ENCODE data around the gene ASB2.

Gene ASB2

GRCh38 chr14:93945070-93945399, 31.3 kb downstream of the ASB2 start:
- DNase-seq, result no peak

- DNase-seq, result no peak
These were observed 31.9 kb downstream of the ASB2 start for GRCh38 chr14:93944348-93945069.

DNA sequence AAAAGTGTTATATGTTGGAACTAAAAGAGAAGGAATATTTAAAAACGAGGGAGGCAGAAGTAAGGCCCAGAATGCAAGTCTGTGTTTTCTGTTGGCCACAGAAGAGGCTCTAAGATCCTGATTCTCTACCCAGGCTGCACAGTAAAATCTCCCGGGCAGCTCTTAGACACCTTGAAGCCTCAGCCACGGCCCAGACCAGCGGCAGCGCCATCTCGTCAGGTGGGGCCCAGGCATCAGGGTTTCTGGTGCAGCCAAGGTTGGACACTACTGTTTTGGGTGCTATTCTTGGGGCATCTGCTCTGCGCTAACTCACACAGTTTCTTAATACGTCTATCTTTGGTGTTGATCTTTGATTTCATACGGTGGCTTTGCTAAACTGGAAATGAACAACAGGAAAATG, 32.4 kb downstream of the ASB2 start:
- no peak for DNase-seq

DNA sequence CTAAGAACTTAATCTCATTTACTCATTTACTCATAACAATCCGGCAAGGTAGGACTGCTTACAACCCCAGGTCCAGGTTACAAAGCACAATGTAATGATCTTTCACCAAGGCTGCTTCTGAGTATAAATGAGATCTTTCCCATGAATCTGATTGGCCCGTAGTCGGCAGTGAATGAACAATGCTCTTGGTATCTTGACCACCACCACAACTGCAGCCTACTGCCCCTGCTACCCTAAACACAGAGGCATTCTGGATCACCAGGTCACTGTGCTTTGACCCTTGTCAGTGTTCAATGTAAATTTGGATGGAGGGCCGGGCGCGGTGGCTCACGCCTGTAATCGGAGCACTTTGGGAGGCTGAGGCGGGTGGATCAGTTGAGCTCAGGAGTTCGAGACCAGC, 33.3 kb downstream of the ASB2 start:
- no peak for DNase-seq

DNA sequence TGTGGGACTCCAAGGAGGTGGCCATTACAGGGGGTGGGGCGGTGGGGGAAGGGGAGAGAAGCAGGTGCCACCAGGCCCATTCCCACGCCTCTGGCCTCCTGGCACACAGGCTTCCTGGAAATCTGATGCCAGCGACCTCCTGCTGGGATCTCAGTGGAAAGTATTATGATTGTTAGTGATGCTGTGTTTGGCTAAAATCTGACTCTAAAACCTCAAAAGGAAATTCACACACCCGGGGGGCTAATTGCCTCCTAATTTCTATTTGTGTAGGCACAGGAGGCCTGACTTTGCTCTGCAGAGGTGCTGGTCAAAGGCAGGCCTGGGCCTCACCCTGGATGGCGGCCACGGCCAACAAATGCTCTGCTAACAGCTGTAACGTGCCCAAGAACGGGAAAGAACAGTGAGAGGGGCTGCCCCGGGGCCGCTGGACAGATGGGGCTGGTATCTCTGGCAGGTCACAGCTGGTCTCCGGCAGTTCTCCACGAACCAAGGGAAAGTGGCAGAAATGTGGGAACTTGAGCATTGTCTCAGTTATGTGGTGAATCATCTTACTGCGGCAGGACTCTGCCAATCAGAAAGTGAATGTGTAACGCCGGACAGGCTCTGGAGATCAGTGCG, 35.0 kb downstream of the ASB2 start:
- no peak for DNase-seq

- DNase-seq, result no peak
These were observed 35.9 kb downstream of the ASB2 start for GRCh38 chr14:93940437-93940836.

GRCh38 chr14:93939304-93940229, 36.8 kb downstream of the ASB2 start:
- DNase-seq, result peak; percentile 85

DNA sequence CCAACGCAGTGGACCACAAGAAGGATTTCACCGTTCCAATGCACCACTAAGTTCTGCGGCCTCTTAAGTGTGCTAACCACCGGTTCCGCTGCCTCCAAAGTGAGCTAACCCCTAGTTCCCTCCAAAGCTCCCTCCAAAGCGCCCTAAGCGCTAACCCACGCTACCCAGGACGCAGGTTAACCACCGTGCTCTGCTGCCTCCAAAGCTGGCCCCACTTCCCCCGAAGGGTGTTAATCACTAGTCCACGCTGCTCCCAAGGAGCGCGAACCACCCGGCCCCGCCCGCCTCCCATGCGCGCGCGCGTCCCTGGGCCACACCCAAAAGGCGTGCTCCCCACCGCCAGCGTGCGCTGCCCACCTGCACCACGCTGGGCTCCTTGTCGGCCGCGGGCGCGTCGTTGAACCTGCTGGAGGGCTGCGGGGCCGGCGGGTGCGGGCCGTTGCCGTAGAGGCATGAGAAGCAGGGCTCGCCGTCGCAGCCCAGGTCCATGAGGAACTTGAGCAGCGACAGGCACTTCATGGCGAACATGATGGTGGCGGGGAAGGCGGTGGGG, 37.5 kb downstream of the ASB2 start:
- DNase-seq, result no peak

DNA sequence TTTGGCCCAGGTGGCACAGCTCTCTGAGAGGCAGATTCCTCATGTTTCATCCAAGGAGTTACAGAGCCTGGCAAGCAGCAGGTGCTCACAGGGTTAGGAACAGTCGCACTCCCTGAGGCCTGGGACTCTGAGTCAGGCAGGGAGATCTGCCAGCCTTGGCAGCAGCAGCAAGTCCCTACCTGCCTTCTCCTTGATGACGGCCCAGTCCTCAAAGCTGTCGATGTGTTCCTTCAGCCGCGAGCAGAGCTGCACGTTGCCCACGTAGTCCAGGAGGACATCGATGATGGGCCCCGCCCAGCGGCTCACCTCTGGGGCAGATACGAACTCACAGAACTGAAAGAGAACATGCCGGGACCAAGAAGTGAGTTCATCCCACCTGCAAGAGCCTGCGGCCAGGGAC, 38.9 kb downstream of the ASB2 start:
- DNase-seq, result no peak

- no peak for DNase-seq
These were observed 39.4 kb downstream of the ASB2 start for GRCh38 chr14:93936926-93937325.

- no peak for DNase-seq
These were observed 40.1 kb downstream of the ASB2 start for GRCh38 chr14:93936245-93936644.

GRCh38 chr14:93935213-93935612, 41.2 kb downstream of the ASB2 start:
- DNase-seq, result no peak

DNA sequence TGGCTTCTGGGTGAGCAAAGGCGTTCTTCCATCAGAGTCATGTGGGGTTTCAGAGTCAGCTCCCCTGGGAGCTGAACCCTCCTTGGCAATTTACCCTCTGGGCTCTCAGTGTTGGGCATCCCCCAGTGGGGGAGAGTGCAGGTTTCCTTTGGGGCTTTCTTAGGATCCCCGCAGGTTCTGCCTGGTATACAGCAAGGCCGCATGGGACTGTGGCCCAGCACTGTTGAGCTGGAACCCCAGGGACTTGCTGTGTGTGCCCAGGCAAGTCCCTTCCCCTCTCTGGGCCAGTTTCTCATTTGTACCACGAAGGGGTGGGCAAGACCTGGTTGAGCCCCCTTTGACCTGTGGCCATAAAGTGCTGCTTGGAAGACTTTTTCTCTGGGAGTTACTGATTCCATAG, 43.7 kb downstream of the ASB2 start:
- no peak for DNase-seq

DNA sequence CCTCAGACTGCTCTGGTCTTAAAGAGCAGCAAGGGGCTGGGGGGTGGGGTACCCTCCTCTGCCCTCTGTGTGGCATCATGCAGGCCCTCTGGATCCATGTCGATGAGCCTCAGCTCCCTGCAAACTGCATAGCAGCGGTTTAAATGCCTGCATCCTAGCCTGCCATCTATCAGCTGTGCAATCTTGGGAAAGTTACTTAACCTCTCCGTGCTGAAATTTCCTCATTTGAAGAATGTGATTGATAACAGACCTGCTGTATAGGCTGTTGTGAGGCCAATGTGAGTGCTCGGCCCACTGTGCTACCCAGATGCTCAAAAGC, 45.4 kb downstream of the ASB2 start:
- DNase-seq, result no peak

GRCh38 chr14:93930296-93930988, 45.9 kb downstream of the ASB2 start:
- DNase-seq, result no peak

- DNase-seq, result no peak
These were observed 46.7 kb downstream of the ASB2 start for GRCh38 chr14:93929657-93930056.

- DNase-seq, result no peak
These were observed 47.3 kb downstream of the ASB2 start for GRCh38 chr14:93929048-93929535.

DNA sequence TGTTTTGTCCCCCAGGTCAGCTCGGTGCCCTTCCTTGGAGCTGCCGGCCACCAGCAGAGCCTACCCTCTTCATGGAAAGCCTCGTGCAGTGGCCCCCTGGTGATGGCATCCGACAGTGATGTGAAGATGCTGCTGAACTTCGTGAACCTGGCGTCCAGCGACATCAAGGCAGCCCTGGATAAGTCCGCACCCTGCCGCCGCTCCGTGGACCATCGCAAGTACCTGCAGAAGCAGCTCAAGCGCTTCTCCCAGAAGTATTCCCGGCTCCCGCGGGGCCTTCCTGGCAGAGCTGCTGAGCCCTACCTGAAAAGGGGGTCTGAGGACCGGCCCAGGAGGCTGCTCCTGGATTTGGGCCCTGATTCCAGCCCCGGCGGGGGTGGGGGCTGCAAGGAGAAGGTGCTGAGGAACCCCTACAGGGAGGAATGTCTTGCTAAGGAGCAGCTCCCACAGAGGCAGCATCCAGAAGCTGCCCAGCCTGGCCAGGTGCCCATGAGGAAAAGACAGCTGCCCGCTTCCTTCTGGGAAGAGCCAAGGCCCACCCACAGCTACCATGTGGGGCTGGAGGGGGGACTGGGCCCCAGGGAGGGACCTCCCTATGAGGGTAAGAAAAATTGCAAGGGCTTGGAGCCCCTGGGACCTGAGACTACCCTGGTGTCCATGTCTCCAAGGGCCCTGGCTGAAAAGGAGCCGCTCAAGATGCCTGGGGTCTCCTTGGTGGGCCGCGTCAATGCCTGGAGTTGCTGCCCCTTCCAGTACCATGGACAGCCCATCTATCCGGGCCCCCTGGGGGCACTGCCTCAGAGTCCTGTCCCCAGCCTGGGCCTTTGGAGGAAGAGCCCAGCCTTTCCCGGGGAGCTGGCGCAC, 48.0 kb downstream of the ASB2 start:
- no peak for DNase-seq

GRCh38 chr14:93927800-93928145, 48.6 kb downstream of the ASB2 start:
- DNase-seq, result no peak

GRCh38 chr14:93926873-93927799, 49.2 kb downstream of the ASB2 start, which contains the start of gene FAM181A:
Gene FAM181A (plus strand): TSS chr14:93927344. CDS start chr14:93928286, 942 bp downstream.
- no peak for DNase-seq

All from activated CD4-positive, alpha-beta T cell treated with anti-CD3 and anti-CD28 coated beads for 1 hour (primary cell).